Adrenal gland (tissue), 12 donors: ENCODE data around the gene COG8. TPM values are rescaled to one million over a fixed set of nuclear protein-coding genes. Genes with fewer than 3 reads are reported as not detected.
A peak's percentile ranks its signal among the peaks of the same experiment; 100 is the strongest.

ENCODE experiments used
- DNase-seq, 7 donors: peaks; one replicate each; pipeline ENCODE4 v3.0.0-alpha.2; 2019 to 2020
- H3K27ac ChIP-seq, 5 donors: fragments of 200-600 bp; sonication (generic) in 4 of 5; 1 replicate in 3 of 5; 2 replicates in 2 of 5; pipeline versions ENCODE4 v1.5.1 to v1.8.0; 2016 to 2020; ENCODE audit warnings: mild to moderate bottlenecking in 1 of 5
- H3K27me3 ChIP-seq: fragments of 200-600 bp; 2 replicates; pipeline ENCODE4 v1.8.0; 2021
- H3K36me3 ChIP-seq, 2 donors: fragments of 200-600 bp; replicated peaks in 1 of 2; 1 replicate in 1 of 2; 2 replicates in 1 of 2; pipeline versions ENCODE4 v1.5.1 to v1.8.0; 2018 to 2022
- H3K4me1 ChIP-seq, 2 donors: fragments of 200-600 bp; replicated peaks in 1 of 2; 1 replicate in 1 of 2; 2 replicates in 1 of 2; pipeline versions ENCODE4 v1.5.1 to v1.8.0; 2018 to 2021
- H3K4me3 ChIP-seq, 4 donors: fragments of 200-600 bp; sonication (generic) in 3 of 4; one replicate each; pipeline ENCODE4 v1.5.1; 2016 to 2018
- H3K9me3 ChIP-seq, 3 donors: fragments of 200-600 bp; sonication (generic) in 1 of 3; replicated peaks in 1 of 3; 1 replicate in 2 of 3; 2 replicates in 1 of 3; pipeline versions ENCODE4 v1.5.1 to v1.8.0; 2016 to 2021
- POLR2A ChIP-seq, 2 donors: fragments of 450-650 bp; IDR thresholded peaks; one replicate each; pipeline ENCODE4 v1.6.1; 2017; ENCODE audit warnings: antibody characterized with exemption in 2 of 2, mild to moderate bottlenecking in 2 of 2, moderate library complexity in 1 of 2
- WGBS, 4 donors: extraction: QIAGEN DNeasy Blood & Tissue Kit in 2 of 4; methylation state at CpG; one replicate each; pipeline versions ENCODE4 v1.1.5 to v1.1.7; 2013 to 2017; 5-methylcytosine and 5-hydroxymethylcytosine counted together
- intact Hi-C, 2 donors: fragments of 100-400 bp; cut with DNase I; formaldehyde crosslinking; loops; one replicate each; pipeline versions ENCODE4 v1.14.1 to v1.15.0; 2022 to 2023
- polyA plus RNA-seq, 3 donors: library from polyadenylated mRNA; stranded (reverse); fragments of 200-250 nt in 2 of 3; fragments of 350-450 nt in 1 of 3; fragmentation: Illumina TruSeq in 1 of 3; extraction: RNeasy Lipid Tissue Mini Kit (QIAGEN cat#74804) in 1 of 3; gene quantifications; one replicate each; pipeline ENCODE4 v1.2.3, GENCODE V29; 2013 to 2014
- total RNA-seq, 9 donors: library from RNA; depleted of rRNA in 4 of 9; stranded (reverse); fragments of >200 nt in 4 of 9; fragments of 120-200 nt in 1 of 9; fragmentation: NEBNext Ultra II Directional in 1 of 9; extraction: Animal tissue kit (Norgen Biotek cat#: 25700) in 1 of 9; gene quantifications; one replicate each; pipeline versions ENCODE4 v1.1.0 to v1.2.4, GENCODE V29; 2013 to 2023
- TF ChIP-seq, protein P1 (sequence below), 6 experiments: fragments of 450-650 bp in 4 of 6; fragments of 200-600 bp in 2 of 6; sonication (generic) in 1 of 6; IDR thresholded peaks; 1 replicate in 5 of 6; 2 replicates in 1 of 6; pipeline versions ENCODE4 v1.5.1 to v1.8.0; 2016 to 2021; ENCODE audit warnings: antibody characterized with exemption in 6 of 6, mild to moderate bottlenecking in 2 of 6, moderate library complexity in 1 of 6
- donor health status: healthy with polysubstance abuse.
- donor health status: Bipolar disorder and iron deficiency.
- donor health status: DM: yes; HTN: yes; CAD: no.
- donor health status: DM: no; HTN: no; CAD: no.
- donor health status: DM: no; HTN: no; CAD: no.
- donor health status: DM: yes; HTN: yes; CAD: no.

COG8 gene
- total and polyA plus RNA-seq, 12 donors: 26.1 to 85.3 (median 50.3) TPM

DNA sequence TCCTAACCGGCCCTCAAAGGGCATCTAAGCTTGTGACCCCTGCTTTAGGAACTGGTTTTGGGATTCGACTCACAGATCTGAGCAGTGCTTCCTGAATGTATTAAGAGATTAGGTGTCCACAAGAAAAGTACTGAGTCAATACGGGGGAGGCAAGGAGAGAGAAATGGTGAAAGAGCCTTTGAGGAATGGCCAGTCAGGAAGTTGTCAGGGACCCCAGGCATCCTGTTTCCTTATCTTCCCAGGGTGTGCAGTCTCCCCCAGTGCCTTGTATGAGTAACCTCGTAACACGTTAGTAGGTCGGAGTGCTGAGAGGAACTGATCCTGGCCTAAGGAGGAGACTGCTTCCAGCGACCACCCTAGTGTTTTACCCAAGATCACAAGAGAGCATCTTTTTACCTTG, 28.6 kb upstream of the COG8 start:
- Histone ChIP-seq H3K27ac (no peak overlapping the region), H3K9me3 (no peaks in the 10 kb centered on the region), H3K27me3 (no peaks in the 10 kb centered on the region), H3K4me3 (no peak overlapping the region), H3K4me1 (no peaks in the 10 kb centered on the region), H3K36me3 (peaks cover 0 to 79% of the 10 kb centered on the region in 2 donors)
- DNase-seq: peak in 1 of 7 donors; percentile 39
- WGBS, 4 donors: 80 to 91% (median 86%) methylated on average over 7 of the region's 7 CpGs
- TF ChIP-seq, protein P1, sequence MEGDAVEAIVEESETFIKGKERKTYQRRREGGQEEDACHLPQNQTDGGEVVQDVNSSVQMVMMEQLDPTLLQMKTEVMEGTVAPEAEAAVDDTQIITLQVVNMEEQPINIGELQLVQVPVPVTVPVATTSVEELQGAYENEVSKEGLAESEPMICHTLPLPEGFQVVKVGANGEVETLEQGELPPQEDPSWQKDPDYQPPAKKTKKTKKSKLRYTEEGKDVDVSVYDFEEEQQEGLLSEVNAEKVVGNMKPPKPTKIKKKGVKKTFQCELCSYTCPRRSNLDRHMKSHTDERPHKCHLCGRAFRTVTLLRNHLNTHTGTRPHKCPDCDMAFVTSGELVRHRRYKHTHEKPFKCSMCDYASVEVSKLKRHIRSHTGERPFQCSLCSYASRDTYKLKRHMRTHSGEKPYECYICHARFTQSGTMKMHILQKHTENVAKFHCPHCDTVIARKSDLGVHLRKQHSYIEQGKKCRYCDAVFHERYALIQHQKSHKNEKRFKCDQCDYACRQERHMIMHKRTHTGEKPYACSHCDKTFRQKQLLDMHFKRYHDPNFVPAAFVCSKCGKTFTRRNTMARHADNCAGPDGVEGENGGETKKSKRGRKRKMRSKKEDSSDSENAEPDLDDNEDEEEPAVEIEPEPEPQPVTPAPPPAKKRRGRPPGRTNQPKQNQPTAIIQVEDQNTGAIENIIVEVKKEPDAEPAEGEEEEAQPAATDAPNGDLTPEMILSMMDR (IDR thresholded peaks at IDR 0.05): no peak
- TF ChIP-seq POLR2A (IDR thresholded peaks at IDR 0.05): no peak
- intact Hi-C loops: no loop called here

DNA sequence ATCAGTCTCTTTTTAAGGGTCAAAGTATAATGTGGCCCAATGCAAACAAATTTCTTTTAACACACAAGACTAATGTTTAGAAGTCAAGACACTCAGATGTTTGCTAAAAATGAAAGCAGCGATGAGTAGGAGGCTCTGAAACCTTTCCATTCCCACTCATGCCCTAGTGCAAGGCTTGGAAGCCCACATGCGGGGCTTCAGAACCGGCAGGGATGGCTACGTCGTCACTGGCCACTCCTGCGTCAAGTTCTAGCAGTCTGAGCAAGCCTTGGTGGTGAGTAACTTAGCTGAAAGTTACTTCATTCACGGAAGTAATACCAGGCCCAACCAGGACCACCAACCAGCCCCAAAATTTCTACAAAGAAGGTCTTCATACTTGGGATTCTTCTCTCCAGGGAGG, 27.1 kb upstream of the COG8 start:
- peak in 1 of 7 donors; percentile 33 for DNase-seq
- Histone ChIP-seq H3K27ac (no peak overlapping the region), H3K4me1 (no peaks in the 10 kb centered on the region), H3K27me3 (no peaks in the 10 kb centered on the region), H3K4me3 (no peak overlapping the region), H3K9me3 (no peaks in the 10 kb centered on the region), H3K36me3 (peaks cover 0 to 72% of the 10 kb centered on the region in 2 donors)
- TF ChIP-seq, protein P1 (IDR thresholded peaks at IDR 0.05): no peak
- no peak for TF ChIP-seq POLR2A (IDR thresholded peaks at IDR 0.05)
- intact Hi-C loops: no loop called here
- 92 to 96% (median 95%) methylated on average over 7 of the region's 7 CpGs for WGBS, 4 donors

- no peak overlapping the region for H3K27ac ChIP-seq
- 64 to 84% (median 74%) methylated on average over 2 of the region's 2 CpGs for WGBS, 4 donors
- no peaks in the 10 kb centered on the region for H3K27me3 ChIP-seq
- H3K4me3 ChIP-seq: no peak overlapping the region
- H3K4me1 ChIP-seq: no peaks in the 10 kb centered on the region
- H3K9me3 ChIP-seq: no peaks in the 10 kb centered on the region
- intact Hi-C loops: no loop called here
- H3K36me3 ChIP-seq: peaks cover 0 to 70% of the 10 kb centered on the region in 2 donors
- TF ChIP-seq, protein P1 (IDR thresholded peaks at IDR 0.05): no peak
- no peak for TF ChIP-seq POLR2A (IDR thresholded peaks at IDR 0.05)
- DNase-seq: peak in 1 of 7 donors; percentile 13
These were observed 26.5 kb upstream of the COG8 start for GRCh38 chr16:69365901-69366300.

DNA sequence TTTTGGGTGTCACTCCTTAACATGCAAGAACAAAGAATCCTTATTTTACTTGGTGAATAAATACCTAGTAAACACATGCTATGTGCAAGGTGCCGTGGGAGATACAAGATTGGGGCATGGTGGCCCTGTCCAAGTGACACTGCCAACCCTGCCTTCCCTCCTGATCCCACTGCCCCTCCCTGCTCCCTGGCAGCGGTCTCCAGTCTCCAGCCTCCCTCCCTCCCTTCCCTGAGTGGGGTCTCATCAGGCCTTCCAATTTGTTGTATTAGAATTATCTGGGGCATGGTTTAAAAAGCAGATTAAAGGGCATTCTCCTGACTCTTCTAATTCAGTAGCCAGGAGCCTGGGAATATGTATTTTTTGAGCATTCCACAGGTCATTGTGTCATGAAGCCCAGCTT, 24.7 kb upstream of the COG8 start:
- WGBS, 4 donors: 84 to 100% (median 94%) methylated on average over 2 of the region's 2 CpGs

More for the DNA sequence above, 24.7 kb upstream of the COG8 start:
- peaks cover 0 to 62% of the 10 kb centered on the region in 2 donors for H3K36me3 ChIP-seq
- no peaks in the 10 kb centered on the region for H3K9me3 ChIP-seq
- intact Hi-C loops: no loop called here
- no peaks in the 10 kb centered on the region for H3K4me1 ChIP-seq
- TF ChIP-seq, protein P1 (IDR thresholded peaks at IDR 0.05): no peak
- no peak for TF ChIP-seq POLR2A (IDR thresholded peaks at IDR 0.05)
- H3K4me3 ChIP-seq: no peak overlapping the region
- DNase-seq: peak in 1 of 7 donors; percentile 18
- H3K27ac ChIP-seq: no peak overlapping the region
- H3K27me3 ChIP-seq: no peaks in the 10 kb centered on the region
